C4-2B (cell line): ENCODE results near the gene SLX4IP.

Experiments used
- ZFX ChIP-seq: fragments of 450-650 bp; IDR thresholded peaks from 2 replicates; pipeline ENCODE4 v1.6.1; 2017
- TF ChIP-seq, protein P1 (sequence below): fragments of 450-650 bp; conservative IDR thresholded peaks from 2 replicates; pipeline ENCODE4 v1.5.1; 2017; ENCODE audit warnings: mild to moderate bottlenecking

DNA sequence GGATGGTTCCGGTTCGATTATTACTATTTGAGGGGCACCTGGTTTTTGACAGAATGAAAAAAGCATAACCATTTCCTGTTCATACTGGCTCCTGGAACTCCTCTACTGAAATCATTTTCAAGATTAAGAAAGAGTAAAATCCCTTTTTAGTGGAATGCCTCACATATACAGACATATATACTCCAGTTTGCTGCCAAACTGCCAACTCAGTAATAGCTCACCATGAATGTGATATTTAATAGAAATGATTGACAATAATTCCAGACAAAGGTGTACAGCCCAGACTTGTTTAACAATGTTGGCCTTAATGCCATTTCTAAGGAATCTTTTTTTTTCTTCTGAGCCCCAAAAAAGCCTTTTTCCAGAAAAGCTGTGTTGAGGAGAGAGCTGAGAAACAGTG is 145.6 kb downstream of the SLX4IP start:
- TF ChIP-seq, protein P1, sequence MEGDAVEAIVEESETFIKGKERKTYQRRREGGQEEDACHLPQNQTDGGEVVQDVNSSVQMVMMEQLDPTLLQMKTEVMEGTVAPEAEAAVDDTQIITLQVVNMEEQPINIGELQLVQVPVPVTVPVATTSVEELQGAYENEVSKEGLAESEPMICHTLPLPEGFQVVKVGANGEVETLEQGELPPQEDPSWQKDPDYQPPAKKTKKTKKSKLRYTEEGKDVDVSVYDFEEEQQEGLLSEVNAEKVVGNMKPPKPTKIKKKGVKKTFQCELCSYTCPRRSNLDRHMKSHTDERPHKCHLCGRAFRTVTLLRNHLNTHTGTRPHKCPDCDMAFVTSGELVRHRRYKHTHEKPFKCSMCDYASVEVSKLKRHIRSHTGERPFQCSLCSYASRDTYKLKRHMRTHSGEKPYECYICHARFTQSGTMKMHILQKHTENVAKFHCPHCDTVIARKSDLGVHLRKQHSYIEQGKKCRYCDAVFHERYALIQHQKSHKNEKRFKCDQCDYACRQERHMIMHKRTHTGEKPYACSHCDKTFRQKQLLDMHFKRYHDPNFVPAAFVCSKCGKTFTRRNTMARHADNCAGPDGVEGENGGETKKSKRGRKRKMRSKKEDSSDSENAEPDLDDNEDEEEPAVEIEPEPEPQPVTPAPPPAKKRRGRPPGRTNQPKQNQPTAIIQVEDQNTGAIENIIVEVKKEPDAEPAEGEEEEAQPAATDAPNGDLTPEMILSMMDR, result no peak
- no peak for TF ChIP-seq ZFX
